GM19240 (cell line): ENCODE data around the gene COLEC11.
A peak's percentile ranks its signal among the peaks of the same experiment; 100 is the strongest.

Source experiments
- DNase-seq: peaks from one replicate; pipeline ENCODE4 v3.0.0; 2011; ENCODE audit warnings: low spot score; ENCODE audit not compliant: insufficient read length

COLEC11 gene

GRCh38 chr2:3584608-3585260 is 10.2 kb upstream of the COLEC11 start:
- no peak for DNase-seq

DNA sequence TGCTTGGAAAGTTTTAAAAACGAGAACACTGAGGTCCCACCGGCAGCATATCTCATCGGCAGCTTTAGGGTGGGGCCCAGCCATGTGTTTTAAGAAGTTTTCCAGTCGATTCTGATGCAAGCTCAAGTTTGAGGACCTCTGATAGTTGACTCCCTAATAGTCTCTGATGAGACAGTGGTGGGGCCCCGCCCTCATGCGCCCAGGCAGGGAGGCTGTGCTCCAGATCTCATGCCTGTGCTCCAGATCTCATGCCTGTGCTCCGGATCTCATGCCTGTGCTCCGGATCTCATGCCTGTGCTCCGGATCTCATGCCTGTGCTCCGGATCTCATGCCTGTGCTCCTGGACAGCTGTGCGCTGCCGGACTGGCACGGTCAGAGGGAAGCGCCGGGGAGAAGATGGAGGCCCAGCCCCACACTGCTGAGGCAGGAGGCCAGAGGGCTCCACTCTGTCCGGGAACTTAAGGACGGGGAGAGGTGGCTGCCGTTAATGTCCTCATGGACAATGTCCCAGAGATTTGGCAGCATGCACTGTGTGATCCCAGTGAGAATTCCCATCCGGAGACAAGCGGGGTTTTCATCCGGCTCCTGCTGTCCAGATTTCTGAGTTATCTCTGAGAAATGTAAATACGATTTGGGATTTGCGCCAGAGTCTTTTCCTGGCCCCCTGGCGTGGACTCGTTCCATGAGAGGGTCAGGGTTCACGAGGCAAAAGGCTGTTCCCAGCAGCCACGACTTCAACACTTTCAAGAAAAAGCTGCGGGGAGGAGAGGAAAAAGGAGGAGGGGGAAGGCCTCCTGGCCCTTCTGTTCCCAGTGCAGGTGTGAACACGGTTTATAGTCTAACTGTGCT is 9.4 kb upstream of the COLEC11 start:
- no peak for DNase-seq

GRCh38 chr2:3586220-3586619 is 8.7 kb upstream of the COLEC11 start:
- DNase-seq = no peak

DNA sequence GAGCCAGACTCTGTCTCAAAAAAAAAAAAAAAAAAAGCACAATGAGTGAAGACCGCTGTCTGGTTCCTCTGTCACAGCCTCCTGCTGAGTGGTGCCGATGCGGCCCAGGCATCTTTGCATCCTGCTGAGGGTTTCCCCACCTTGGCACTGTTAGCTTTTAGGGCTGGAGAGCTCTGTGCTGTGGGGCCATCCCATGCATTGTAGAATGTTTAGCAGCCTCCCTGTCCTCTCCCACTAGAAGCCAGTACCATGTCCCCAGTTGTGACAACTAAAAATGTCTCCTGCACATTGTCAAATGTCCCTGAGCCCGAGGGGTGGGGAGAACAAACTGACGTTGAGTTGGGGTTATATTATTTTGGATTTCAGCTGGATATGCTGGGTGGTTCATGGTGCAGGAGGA is 7.9 kb upstream of the COLEC11 start:
- no peak for DNase-seq

DNA sequence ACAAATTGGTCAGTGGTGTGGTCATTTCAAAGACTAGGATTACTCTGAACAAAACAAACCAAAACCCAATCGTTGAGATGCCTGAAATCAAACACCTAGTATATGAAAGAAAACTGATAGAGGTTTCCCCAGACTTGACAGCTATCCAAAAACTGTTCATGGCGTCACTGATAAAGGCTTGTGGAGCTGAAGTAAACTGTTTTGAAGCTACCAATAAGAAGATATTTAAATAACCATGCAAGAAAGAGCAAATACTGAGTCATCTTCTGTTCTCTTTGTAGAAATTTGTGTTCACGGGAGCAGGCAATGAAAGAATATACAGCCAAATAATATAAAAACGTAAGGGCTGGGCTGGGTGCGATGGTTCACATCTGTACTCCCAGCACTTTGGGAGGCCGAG is 7.5 kb upstream of the COLEC11 start:
- DNase-seq = no peak

GRCh38 chr2:3588084-3588483 is 6.8 kb upstream of the COLEC11 start:
- DNase-seq = no peak

DNA sequence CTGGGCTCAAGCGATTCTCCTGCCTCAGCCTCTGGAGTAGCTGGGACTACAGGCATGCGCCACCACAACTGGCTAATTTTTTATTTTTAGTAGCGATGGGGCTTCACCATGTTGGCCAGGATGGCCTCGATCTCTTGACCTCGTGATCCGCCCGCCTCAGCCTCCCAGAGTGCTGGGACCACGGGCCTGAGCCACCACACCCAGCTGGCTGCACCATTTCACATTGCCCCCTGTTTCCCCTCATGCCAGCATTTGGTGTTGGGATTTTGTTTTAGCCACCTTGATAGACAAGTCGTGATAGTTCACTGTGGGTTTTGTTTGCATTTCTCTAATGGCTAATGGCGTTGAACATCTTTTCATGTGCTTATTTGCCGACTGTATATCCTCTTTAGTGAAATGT is 5.8 kb upstream of the COLEC11 start:
- no peak for DNase-seq

- no peak for DNase-seq
Observed at GRCh38 chr2:3595404-3595803, 492 bp downstream of the COLEC11 start.

GRCh38 chr2:3595985-3596384 is 1.1 kb downstream of the COLEC11 start:
- peak; percentile 29 for DNase-seq

DNA sequence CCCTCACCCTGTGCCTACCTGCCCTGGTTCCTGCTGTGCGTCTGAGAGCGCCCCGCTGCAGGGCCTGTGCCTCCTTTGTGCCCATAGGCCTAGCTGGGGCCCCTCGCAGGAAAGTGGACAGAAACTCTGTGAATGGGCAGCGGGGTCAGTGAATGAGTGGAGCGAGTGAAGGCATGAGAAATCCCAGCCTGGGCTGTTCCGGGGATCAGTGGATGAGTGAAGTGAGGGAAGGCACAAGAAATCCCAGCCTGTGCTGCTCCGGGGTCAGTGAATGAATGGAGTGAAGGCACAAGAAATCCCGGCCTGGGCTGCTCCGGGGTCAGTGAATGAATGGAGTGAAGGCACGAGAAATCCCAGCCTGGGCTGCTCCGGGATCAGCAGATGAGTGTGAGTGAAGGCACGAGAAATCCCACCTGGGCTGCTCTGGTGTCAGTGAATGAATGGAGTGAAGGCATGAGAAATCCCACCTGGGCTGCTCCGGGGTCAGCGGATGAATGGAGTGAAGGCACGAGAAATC is 2.0 kb downstream of the COLEC11 start:
- no peak for DNase-seq

- no peak for DNase-seq
Observed at GRCh38 chr2:3597567-3597966, 2.7 kb downstream of the COLEC11 start.

GRCh38 chr2:3598197-3598910 is 3.4 kb downstream of the COLEC11 start:
- no peak for DNase-seq

- DNase-seq = no peak
Observed at GRCh38 chr2:3598912-3599854, 4.3 kb downstream of the COLEC11 start.

GRCh38 chr2:3600256-3600855 is 5.4 kb downstream of the COLEC11 start:
- DNase-seq = no peak

GRCh38 chr2:3601561-3602271 is 6.8 kb downstream of the COLEC11 start:
- DNase-seq = no peak

DNA sequence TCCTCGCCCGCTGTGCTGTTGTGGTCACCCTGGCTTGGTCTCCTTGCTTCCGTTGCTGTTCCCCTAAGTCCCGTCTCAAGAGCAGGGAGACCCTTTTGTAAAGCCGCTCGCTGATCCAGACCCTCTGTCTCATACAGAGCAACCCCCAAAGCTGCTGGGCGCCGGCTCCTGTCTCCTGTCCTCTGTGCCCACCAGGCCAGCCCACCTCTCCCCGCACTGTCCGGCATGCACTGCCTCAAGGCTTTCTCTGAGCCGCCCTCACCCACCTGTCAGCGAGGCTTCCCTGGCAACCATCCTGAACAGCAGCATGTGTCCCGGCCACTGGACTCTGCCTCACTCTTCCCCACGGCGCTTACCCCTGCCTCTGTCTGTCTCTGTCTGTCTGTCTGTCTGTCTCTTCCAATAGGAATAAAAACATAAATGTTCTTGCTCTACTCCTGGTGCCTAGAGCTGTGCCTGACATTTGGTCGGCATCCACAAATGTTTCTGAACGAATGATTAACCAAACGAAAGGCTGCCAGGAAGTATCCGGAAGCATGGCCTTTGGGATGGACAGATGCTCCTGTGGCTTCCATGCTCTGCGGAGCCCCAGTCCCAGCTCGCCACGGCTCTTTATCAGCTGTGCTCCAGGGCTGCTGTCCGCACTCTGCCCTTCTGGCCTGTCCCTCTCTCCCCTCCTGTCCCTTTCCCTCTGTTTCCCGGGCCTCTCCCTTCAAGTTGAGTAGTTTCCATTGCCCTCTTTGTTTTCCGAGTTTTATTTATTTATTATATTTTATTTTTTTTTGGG is 7.8 kb downstream of the COLEC11 start:
- no peak for DNase-seq

- no peak for DNase-seq
Observed at GRCh38 chr2:3603536-3604206, 8.8 kb downstream of the COLEC11 start.

DNA sequence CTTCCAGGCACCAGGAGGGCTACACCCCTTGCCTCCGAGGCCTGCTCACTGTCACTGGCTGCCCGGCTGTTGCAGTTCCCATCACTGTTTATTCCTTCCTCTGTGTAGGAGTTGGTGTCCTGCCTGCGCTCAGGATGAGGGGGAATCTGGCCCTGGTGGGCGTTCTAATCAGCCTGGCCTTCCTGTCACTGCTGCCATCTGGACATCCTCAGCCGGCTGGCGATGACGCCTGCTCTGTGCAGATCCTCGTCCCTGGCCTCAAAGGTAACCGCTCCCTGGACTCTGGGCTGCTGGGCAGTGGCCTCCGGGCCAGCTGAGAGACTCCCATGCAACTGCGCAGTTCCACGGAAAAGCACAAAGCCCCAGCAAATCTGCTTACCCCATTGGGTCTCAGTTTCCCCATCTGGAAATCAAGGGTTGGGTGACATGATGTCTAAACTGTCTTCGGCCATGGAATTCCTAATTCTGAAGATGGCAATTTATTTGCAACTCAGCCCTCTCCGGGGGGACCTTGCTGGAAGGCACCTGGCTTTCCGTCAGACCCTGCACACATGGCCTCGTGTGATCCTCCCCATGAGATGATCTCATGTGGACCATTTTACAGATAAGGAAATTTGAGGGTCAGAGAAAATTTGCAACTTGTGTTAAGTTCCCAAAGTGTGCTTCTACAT is 9.4 kb downstream of the COLEC11 start:
- DNase-seq = no peak
